ENCODE data around the gene INVS.
A peak's percentile ranks its signal among the peaks of the same experiment; 100 is the strongest.

DNA sequence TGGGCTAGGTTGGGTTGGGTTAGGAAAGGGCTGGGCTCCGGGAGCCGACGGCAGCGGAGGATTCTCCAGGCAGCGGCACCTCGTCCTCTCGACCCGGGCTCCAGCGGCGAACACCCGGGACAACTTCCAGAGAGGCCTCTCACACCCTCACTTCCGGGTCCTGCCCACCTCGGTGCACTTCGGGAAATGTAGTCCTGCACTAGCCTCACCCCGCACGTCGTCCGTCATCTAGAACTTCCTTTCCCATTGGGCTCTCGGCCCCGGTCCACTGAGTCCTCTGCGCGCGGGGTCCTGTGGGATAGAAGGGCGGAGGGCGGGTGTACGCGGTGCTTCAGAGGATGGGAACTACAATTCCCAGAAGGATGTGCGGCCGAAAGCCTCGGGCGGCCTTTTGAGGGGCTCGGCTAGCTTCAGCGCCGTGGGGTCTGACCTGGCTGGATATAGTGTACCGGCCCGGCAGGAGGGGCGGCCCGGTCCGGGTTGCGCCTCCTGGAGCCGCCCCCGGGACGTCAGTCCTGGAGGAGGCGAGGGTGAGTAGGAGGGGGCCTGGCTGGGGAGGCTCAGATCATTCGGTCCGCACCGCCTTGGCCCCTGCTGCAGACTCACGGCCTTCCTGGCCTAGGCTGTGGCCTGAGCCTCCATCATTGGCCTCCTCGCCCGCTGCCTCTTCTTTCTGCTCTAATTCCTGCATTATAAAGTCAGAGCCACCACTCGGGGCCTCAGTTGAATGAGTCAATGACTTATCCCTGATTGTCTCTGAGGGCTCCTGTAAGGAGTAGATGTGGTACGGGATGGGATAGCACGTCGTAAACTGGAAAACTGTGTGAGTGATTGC, at the start of gene INVS, which contains the start of gene ERP44:
- TF ChIP-seq, protein P1, sequence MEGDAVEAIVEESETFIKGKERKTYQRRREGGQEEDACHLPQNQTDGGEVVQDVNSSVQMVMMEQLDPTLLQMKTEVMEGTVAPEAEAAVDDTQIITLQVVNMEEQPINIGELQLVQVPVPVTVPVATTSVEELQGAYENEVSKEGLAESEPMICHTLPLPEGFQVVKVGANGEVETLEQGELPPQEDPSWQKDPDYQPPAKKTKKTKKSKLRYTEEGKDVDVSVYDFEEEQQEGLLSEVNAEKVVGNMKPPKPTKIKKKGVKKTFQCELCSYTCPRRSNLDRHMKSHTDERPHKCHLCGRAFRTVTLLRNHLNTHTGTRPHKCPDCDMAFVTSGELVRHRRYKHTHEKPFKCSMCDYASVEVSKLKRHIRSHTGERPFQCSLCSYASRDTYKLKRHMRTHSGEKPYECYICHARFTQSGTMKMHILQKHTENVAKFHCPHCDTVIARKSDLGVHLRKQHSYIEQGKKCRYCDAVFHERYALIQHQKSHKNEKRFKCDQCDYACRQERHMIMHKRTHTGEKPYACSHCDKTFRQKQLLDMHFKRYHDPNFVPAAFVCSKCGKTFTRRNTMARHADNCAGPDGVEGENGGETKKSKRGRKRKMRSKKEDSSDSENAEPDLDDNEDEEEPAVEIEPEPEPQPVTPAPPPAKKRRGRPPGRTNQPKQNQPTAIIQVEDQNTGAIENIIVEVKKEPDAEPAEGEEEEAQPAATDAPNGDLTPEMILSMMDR (IDR thresholded peaks at IDR 0.05; ENCODE audit: low read depth, low read length, missing input control), result no peak
- TF ChIP-seq YY1 (IDR thresholded peaks at IDR 0.05) (peak; percentile 66), RXRA (IDR thresholded peaks at IDR 0.05) (peak; percentile 39 to 54)

All from liver (tissue), 3 donors.